ENCODE measurements around the gene ZNF446. TPM values are rescaled to one million over a fixed set of nuclear protein-coding genes. Genes with fewer than 3 reads are reported as not detected.

The ZNF446 gene
- total RNA-seq, 2 donors from 2014 or later = 7.9 to 10.0 TPM

GRCh38 chr19:58491393-58491792 is 15.2 kb downstream of the ZNF446 start:
- H3K36me3 ChIP-seq = no peaks in the 10 kb centered on the region
- H3K4me3 ChIP-seq = no peak overlapping the region
- H3K27me3 ChIP-seq = no peaks in the 10 kb centered on the region
- H3K9me3 ChIP-seq = no peaks in the 10 kb centered on the region
- TF ChIP-seq CTCF (IDR thresholded peaks at IDR 0.05) = no peak
- no peak overlapping the region for H3K27ac ChIP-seq
- H3K4me1 ChIP-seq = no peaks in the 10 kb centered on the region
- DNase-seq (ENCODE audit: low spot score) = no peak

GRCh38 chr19:58492265-58492664 is 16.1 kb downstream of the ZNF446 start:
- no peaks in the 10 kb centered on the region for H3K9me3 ChIP-seq
- TF ChIP-seq CTCF (IDR thresholded peaks at IDR 0.05) = no peak
- H3K4me1 ChIP-seq = no peaks in the 10 kb centered on the region
- no peak overlapping the region for H3K27ac ChIP-seq
- H3K4me3 ChIP-seq = no peak overlapping the region
- DNase-seq (ENCODE audit: low spot score) = no peak
- H3K36me3 ChIP-seq = no peaks in the 10 kb centered on the region
- H3K27me3 ChIP-seq = no peaks in the 10 kb centered on the region

GRCh38 chr19:58497634-58498170 is 21.6 kb downstream of the ZNF446 start:
- no peak overlapping the region for H3K27ac ChIP-seq
- no peaks in the 10 kb centered on the region for H3K36me3 ChIP-seq
- no peak overlapping the region for H3K4me3 ChIP-seq
- H3K27me3 ChIP-seq = no peaks in the 10 kb centered on the region
- no peaks in the 10 kb centered on the region for H3K9me3 ChIP-seq
- DNase-seq (ENCODE audit: low spot score) = no peak
- H3K4me1 ChIP-seq = peaks cover 0 to 29% of the 10 kb centered on the region in 2 donors
- TF ChIP-seq CTCF (IDR thresholded peaks at IDR 0.05) = no peak

- Histone ChIP-seq H3K4me3 (peak overlapping the region; percentile 58 to 65), H3K9me3 (no peaks in the 10 kb centered on the region), H3K27ac (peak overlapping the region; percentile 78 to 89), H3K27me3 (no peaks in the 10 kb centered on the region), H3K4me1 (peaks cover 0 to 29% of the 10 kb centered on the region in 2 donors), H3K36me3 (no peaks in the 10 kb centered on the region)
- DNase-seq (ENCODE audit: low spot score) = no peak
- no peak for TF ChIP-seq CTCF (IDR thresholded peaks at IDR 0.05)
These were observed 22.3 kb downstream of the ZNF446 start for GRCh38 chr19:58498316-58499020.

GRCh38 chr19:58499021-58499927 is 23.1 kb downstream of the ZNF446 start:
- peak overlapping the region; percentile 58 to 65 for H3K4me3 ChIP-seq
- H3K9me3 ChIP-seq = no peaks in the 10 kb centered on the region
- TF ChIP-seq CTCF (IDR thresholded peaks at IDR 0.05) = peak; percentile 26 to 45
- no peaks in the 10 kb centered on the region for H3K36me3 ChIP-seq
- no peaks in the 10 kb centered on the region for H3K27me3 ChIP-seq
- peak overlapping the region; percentile 78 to 89 for H3K27ac ChIP-seq
- peak; percentile 99 for DNase-seq (ENCODE audit: low spot score)
- peaks cover 0 to 29% of the 10 kb centered on the region in 2 donors for H3K4me1 ChIP-seq

Data from right atrium auricular region (tissue), 2 donors.